Neuronal stem cell (in vitro differentiated cells): Measurements from ENCODE around the gene CYRIA.

Experiments
- DNase-seq: peaks from one replicate; pipeline ENCODE4 v3.0.0-alpha.2; 2013; ENCODE audit warnings: low spot score
- H2AFZ ChIP-seq: one replicate; pipeline ENCODE4 v1.6.1; 2013; ENCODE audit warnings: mild to moderate bottlenecking, low read length, inconsistent platforms
- H2AK5ac ChIP-seq: 2 replicates; pipeline ENCODE4 v1.6.1; 2013; ENCODE audit warnings: low read depth, mild to moderate bottlenecking, inconsistent platforms, low read length, moderate library complexity, mixed read lengths
- H2BK120ac ChIP-seq: 2 replicates; pipeline ENCODE4 v1.6.1; 2013; ENCODE audit warnings: low read depth, mild to moderate bottlenecking, inconsistent platforms, low read length, moderate library complexity, mixed read lengths
- H2BK12ac ChIP-seq: one replicate; pipeline ENCODE4 v1.6.1; 2013; ENCODE audit warnings: low read length, inconsistent platforms
- H2BK15ac ChIP-seq: 2 replicates; pipeline ENCODE4 v1.6.1; 2013; ENCODE audit warnings: mild to moderate bottlenecking, low read length, inconsistent platforms, mixed read lengths
- H2BK5ac ChIP-seq: one replicate; pipeline ENCODE4 v1.6.1; 2013; ENCODE audit warnings: inconsistent platforms, mild to moderate bottlenecking, low read length, moderate library complexity
- H3K14ac ChIP-seq: one replicate; pipeline ENCODE4 v1.6.1; 2013; ENCODE audit warnings: low read length, inconsistent platforms
- H3K18ac ChIP-seq: 2 replicates; pipeline ENCODE4 v1.6.1; 2013; ENCODE audit warnings: low read length, inconsistent platforms
- H3K23ac ChIP-seq: 2 replicates; pipeline ENCODE4 v1.6.1; 2013; ENCODE audit warnings: low read depth, mild to moderate bottlenecking, mixed read lengths, low read length, inconsistent platforms; ENCODE audit not compliant: poor library complexity
- H3K27ac ChIP-seq: replicated peaks from 3 replicates; pipeline ENCODE4 v1.5.1; 2013; ENCODE audit warnings: low read length, inconsistent platforms
- H3K27me3 ChIP-seq, 3 experiments: 2 replicates each; pipeline ENCODE4 v1.6.1; 2013; ENCODE audit warnings: low read length in 3 of 3, mild to moderate bottlenecking in 2 of 3, inconsistent platforms in 1 of 3, low read depth in 1 of 3, mixed read lengths in 1 of 3, moderate library complexity in 1 of 3; ENCODE audit not compliant: control insufficient read depth in 3 of 3, insufficient read depth in 3 of 3
- H3K36me3 ChIP-seq, 2 donors: replicated peaks in 1 of 2; 2 replicates each; pipeline ENCODE4 v1.6.1; 2013; ENCODE audit warnings: low read length in 2 of 2; ENCODE audit not compliant: control insufficient read depth in 2 of 2, insufficient read depth in 2 of 2
- H3K4ac ChIP-seq: 2 replicates; pipeline ENCODE4 v1.6.1; 2013; ENCODE audit warnings: inconsistent platforms, mild to moderate bottlenecking, low read length, moderate library complexity
- H3K4me1 ChIP-seq, 2 donors: 1 replicate in 1 of 2; 2 replicates in 1 of 2; pipeline ENCODE4 v1.6.1; 2013; ENCODE audit warnings: low read length in 2 of 2, low read depth in 1 of 2; ENCODE audit not compliant: control insufficient read depth in 2 of 2, insufficient read depth in 1 of 2
- H3K4me2 ChIP-seq: one replicate; pipeline ENCODE4 v1.6.1; 2013; ENCODE audit warnings: mild to moderate bottlenecking, low read length, inconsistent platforms; ENCODE audit not compliant: insufficient read depth, poor library complexity, severe bottlenecking
- H3K4me3 ChIP-seq, 2 donors: 2 replicates each; pipeline ENCODE4 v1.5.1; 2013; ENCODE audit warnings: low read length in 2 of 2, mild to moderate bottlenecking in 2 of 2, inconsistent platforms in 1 of 2, moderate library complexity in 1 of 2
- H3K79me1 ChIP-seq: one replicate; pipeline ENCODE4 v1.6.1; 2013; ENCODE audit warnings: low read depth, mild to moderate bottlenecking, inconsistent platforms, low read length, moderate library complexity
- H3K9ac ChIP-seq: one replicate; pipeline ENCODE4 v1.6.1; 2013; ENCODE audit warnings: mild to moderate bottlenecking, low read depth, low read length, inconsistent platforms; ENCODE audit not compliant: poor library complexity
- H3K9me3 ChIP-seq, 2 donors: replicated peaks in 1 of 2; 2 replicates each; pipeline versions ENCODE3 to v1.6.1; 2013; ENCODE audit warnings: low read length in 2 of 2, mild to moderate bottlenecking in 2 of 2, inconsistent platforms in 1 of 2, low read depth in 1 of 2, mixed read lengths in 1 of 2, moderate library complexity in 1 of 2; ENCODE audit not compliant: control insufficient read depth in 2 of 2, insufficient read depth in 1 of 2
- H4K8ac ChIP-seq: one replicate; pipeline ENCODE4 v1.6.1; 2013; ENCODE audit warnings: low read depth, mild to moderate bottlenecking, inconsistent platforms, low read length, moderate library complexity
- H4K91ac ChIP-seq: one replicate; pipeline ENCODE4 v1.6.1; 2013; ENCODE audit warnings: low read length, low read depth, mild to moderate bottlenecking, inconsistent platforms; ENCODE audit not compliant: poor library complexity
- WGBS, 2 donors: extraction: QIAGEN DNeasy Blood & Tissue Kit; methylation state at CpG; one replicate each; pipeline ENCODE4 v1.1.7; 2013; ENCODE audit warnings: missing lambda C conversion rate in 2 of 2, mixed read lengths in 1 of 2; ENCODE audit not compliant: insufficient read length in 2 of 2, insufficient replicate concordance in 1 of 2; ENCODE audit errors: extremely low coverage in 2 of 2; 5-methylcytosine and 5-hydroxymethylcytosine counted together

Gene CYRIA

DNA sequence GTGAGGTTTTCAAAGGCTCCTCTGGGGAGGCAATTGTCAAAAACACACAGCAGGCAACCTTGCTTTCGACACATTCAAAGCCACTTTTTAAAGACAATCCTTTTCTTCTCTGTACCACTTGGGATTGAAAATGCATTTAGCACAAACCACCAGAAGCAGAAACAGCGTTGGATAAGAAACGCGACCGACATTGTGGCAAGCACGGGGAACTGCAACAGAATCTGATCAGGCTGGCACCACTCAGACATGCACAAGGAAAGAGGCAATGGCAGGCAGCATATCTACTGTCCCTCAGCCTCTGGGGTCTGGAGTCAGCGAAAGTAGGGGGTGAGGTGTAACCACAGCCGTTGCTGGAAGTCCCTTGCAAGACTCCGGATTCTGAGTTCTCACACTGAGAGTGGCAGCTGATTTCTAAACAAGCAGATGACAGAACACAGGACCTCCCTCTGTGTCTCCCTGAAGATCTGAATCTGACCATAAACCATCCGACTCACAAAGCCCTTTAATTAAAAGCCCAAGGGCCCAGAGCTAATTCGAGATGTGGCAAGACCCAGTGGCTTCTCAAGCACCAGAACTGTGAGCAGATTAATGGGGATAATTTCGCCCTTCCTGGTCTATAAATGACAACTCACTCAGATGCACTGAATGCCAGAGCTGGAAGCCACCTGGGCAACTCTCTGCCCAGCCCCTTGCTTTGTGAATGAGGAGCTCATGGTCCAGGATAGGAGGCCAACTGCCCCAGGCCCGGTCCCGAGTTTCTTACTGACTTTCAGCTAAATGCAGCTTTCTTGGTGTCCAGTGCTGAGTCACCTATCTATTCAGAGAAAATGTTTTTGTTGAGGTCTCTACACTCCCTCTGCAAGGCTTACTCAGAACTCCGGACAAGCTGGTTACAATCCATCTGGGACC is 29.6 kb downstream of the CYRIA start:
- H3K36me3 ChIP-seq = no peaks in the 10 kb centered on the region
- H3K4me2 ChIP-seq = no peak overlapping the region
- no peak overlapping the region for H3K4ac ChIP-seq
- H3K9me3 ChIP-seq = peaks cover 0 to 5% of the 10 kb centered on the region in 2 donors
- no peak for DNase-seq
- no peak overlapping the region for H2BK15ac ChIP-seq
- no CpG with 5 or more reads among the region's 15 CpGs for WGBS, 2 donors
- no peak overlapping the region for H2BK120ac ChIP-seq
- H2AFZ ChIP-seq = peak overlapping the region; percentile 60
- H2BK12ac ChIP-seq = no peak overlapping the region
- no peak overlapping the region for H3K18ac ChIP-seq
- H3K79me1 ChIP-seq = no peaks in the 10 kb centered on the region
- no peaks in the 10 kb centered on the region for H3K27me3 ChIP-seq
- H3K4me1 ChIP-seq = peaks cover 31 to 59% of the 10 kb centered on the region in 2 donors
- no peak overlapping the region for H3K23ac ChIP-seq
- H3K27ac ChIP-seq = no peak overlapping the region
- no peak overlapping the region for H2BK5ac ChIP-seq
- no peak overlapping the region for H3K14ac ChIP-seq
- no peak overlapping the region for H3K9ac ChIP-seq
- no peak overlapping the region for H4K8ac ChIP-seq
- no peak overlapping the region for H4K91ac ChIP-seq
- H2AK5ac ChIP-seq = no peak overlapping the region
- H3K4me3 ChIP-seq = no peak overlapping the region

DNA sequence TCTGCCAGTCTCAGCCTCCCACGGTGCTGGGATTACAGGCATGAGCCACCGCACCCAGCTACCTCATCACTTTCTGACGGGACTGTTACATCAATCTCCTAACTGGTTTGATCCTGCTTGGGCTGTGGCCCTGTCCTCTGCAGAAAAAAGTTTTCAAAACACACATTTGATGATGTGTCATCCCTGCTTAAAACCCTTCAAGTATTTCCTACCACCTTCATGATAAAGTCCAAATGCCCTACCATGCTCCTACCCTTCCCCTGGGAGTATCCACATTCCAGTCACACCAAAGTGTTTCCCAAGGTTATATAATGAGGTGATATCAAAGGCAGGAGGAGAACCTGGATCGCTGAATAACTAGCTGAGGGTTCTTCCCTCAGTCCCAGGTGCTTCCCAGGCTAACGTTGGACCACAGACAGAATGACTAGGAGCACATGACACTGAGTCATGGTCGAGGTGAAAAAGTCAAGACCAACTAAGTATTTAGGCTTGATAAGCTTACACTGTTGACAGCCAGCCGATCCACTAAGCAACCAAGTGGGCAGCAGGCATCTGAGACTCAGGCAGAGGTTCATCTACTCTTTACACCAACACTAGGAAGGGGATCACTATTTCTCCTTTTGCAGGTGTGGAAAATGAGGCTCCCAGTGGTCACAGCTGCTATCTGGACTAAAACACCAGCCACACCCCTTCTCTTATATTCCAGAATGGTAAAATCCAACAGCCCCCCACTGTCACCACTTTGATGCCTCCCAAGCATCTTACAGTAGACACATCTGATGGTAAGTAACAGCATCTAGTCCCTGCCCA is 31.8 kb downstream of the CYRIA start:
- no peak overlapping the region for H2BK12ac ChIP-seq
- no peak overlapping the region for H3K4me2 ChIP-seq
- no peak overlapping the region for H3K27ac ChIP-seq
- H2AK5ac ChIP-seq = no peak overlapping the region
- H3K4me3 ChIP-seq = no peak overlapping the region
- no peaks in the 10 kb centered on the region for H3K79me1 ChIP-seq
- H3K23ac ChIP-seq = no peak overlapping the region
- no peak overlapping the region for H3K9ac ChIP-seq
- H2BK5ac ChIP-seq = no peak overlapping the region
- no peak overlapping the region for H2BK15ac ChIP-seq
- peaks cover 21 to 39% of the 10 kb centered on the region in 2 donors for H3K4me1 ChIP-seq
- no peak overlapping the region for H4K8ac ChIP-seq
- H3K4ac ChIP-seq = no peak overlapping the region
- no peaks in the 10 kb centered on the region for H3K27me3 ChIP-seq
- no peak overlapping the region for H3K18ac ChIP-seq
- no CpG with 5 or more reads among the region's 7 CpGs for WGBS, 2 donors
- no peak overlapping the region for H4K91ac ChIP-seq
- no peak overlapping the region for H2AFZ ChIP-seq
- no peak overlapping the region for H3K14ac ChIP-seq
- DNase-seq = no peak
- peaks cover 0 to 5% of the 10 kb centered on the region in 2 donors for H3K9me3 ChIP-seq
- H3K36me3 ChIP-seq = no peaks in the 10 kb centered on the region
- H2BK120ac ChIP-seq = no peak overlapping the region

DNA sequence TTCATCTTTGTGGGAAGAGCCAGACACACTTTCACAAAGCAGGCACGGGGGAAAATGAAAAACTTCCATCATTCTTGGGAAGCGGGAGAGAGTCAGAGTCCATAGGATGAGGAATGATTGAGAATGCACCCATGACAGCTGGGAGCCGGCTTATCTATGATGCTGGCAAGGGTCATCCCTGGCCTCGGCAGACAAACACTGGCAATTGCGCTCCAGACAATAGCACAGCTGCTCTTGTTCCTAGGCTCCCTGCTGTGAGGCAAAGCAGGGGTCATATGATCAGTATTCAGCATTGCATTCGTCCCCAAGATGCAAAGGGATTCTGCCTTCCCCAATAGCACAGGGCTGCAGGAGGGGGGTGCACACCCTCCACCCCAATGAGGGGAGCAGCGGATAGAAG is 33.0 kb downstream of the CYRIA start:
- no peaks in the 10 kb centered on the region for H3K79me1 ChIP-seq
- H2BK120ac ChIP-seq = no peak overlapping the region
- no peak overlapping the region for H3K18ac ChIP-seq
- no peak overlapping the region for H3K9ac ChIP-seq
- no peak overlapping the region for H4K91ac ChIP-seq
- H3K9me3 ChIP-seq = no peaks in the 10 kb centered on the region
- peaks cover 21 to 34% of the 10 kb centered on the region in 2 donors for H3K4me1 ChIP-seq
- H3K4ac ChIP-seq = no peak overlapping the region
- H3K4me2 ChIP-seq = no peak overlapping the region
- no peak overlapping the region for H2BK12ac ChIP-seq
- no peak overlapping the region for H2BK5ac ChIP-seq
- no peak overlapping the region for H3K4me3 ChIP-seq
- DNase-seq = peak; percentile 15
- no peak overlapping the region for H2AK5ac ChIP-seq
- H2AFZ ChIP-seq = no peak overlapping the region
- H3K27me3 ChIP-seq = no peaks in the 10 kb centered on the region
- H3K27ac ChIP-seq = no peak overlapping the region
- H4K8ac ChIP-seq = no peak overlapping the region
- H3K14ac ChIP-seq = no peak overlapping the region
- H2BK15ac ChIP-seq = no peak overlapping the region
- no peak overlapping the region for H3K23ac ChIP-seq
- no CpG with 5 or more reads among the region's 7 CpGs for whole genome bisulfite sequencing, 2 donors
- no peaks in the 10 kb centered on the region for H3K36me3 ChIP-seq

DNA sequence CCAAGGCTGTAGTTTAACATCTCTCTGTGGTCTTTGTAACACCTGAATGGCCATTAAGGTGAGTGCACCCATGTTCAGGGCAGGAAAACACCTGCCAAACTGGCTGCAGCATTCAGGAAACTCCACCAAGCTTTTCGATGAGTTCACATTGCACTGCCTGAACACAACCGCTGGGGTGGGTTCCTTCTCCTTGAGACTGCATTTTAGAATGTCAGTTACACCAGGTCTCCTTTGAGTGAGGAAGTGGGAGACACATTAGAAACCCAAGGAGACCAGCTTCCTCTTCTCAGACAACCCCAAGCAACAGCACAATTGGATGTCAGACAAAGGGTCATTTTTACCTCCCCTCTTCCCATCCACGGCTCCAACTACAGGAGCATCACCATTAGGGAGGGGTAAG is 35.2 kb downstream of the CYRIA start:
- H3K9me3 ChIP-seq = no peaks in the 10 kb centered on the region
- H2AK5ac ChIP-seq = no peak overlapping the region
- no peak overlapping the region for H3K27ac ChIP-seq
- no peaks in the 10 kb centered on the region for H3K36me3 ChIP-seq
- WGBS, 2 donors = no CpG with 5 or more reads among the region's 3 CpGs
- H3K14ac ChIP-seq = no peak overlapping the region
- H2AFZ ChIP-seq = no peak overlapping the region
- no peak overlapping the region for H2BK15ac ChIP-seq
- no peak overlapping the region for H3K4me3 ChIP-seq
- H3K23ac ChIP-seq = no peak overlapping the region
- H4K8ac ChIP-seq = no peak overlapping the region
- no peak overlapping the region for H2BK12ac ChIP-seq
- no peak overlapping the region for H3K4ac ChIP-seq
- H3K4me2 ChIP-seq = no peak overlapping the region
- H3K79me1 ChIP-seq = no peaks in the 10 kb centered on the region
- no peak overlapping the region for H3K18ac ChIP-seq
- peaks cover 18 to 36% of the 10 kb centered on the region in 2 donors for H3K4me1 ChIP-seq
- no peak overlapping the region for H3K9ac ChIP-seq
- H2BK120ac ChIP-seq = no peak overlapping the region
- no peaks in the 10 kb centered on the region for H3K27me3 ChIP-seq
- H2BK5ac ChIP-seq = no peak overlapping the region
- no peak overlapping the region for H4K91ac ChIP-seq
- no peak for DNase-seq
